ENCODE measurements around the gene ZNF483. TPM values are rescaled to one million over a fixed set of nuclear protein-coding genes. Genes with fewer than 3 reads are reported as not detected.

ZNF483 gene
- total RNA-seq, 6 experiments from 2014 or later, result 0.06 to 1.2 (median 0.37) TPM

Other genes with a start within 250 kb of the ZNF483 start
- gene OR2K2, start 195.0 kb upstream of the ZNF483 start, total RNA-seq, result not detected
- gene ECPAS, start 40.8 kb upstream of the ZNF483 start, total RNA-seq, result 10 to 100 TPM; 36.8 to 52.8 (median 41.1) TPM
- gene PTGR1, start 74.5 kb downstream of the ZNF483 start, total RNA-seq, result 1,000 to 10,000 TPM in 1 of 6 experiments, 100 to 1,000 TPM in 5; 477 to 1,242 (median 773) TPM
- 10 to 100 TPM; 12.2 to 32.8 (median 18.2) TPM for gene DNAJC25, start 106.2 kb downstream of the ZNF483 start, total RNA-seq
- gene GNG10, start 136.4 kb downstream of the ZNF483 start, total RNA-seq, result 10 to 100 TPM in 3 of 6 experiments, 1 to 10 TPM in 3; 8.1 to 23.8 (median 14.0) TPM